Uterus (tissue), 4 donors: Measurements from ENCODE around the gene AHI1. TPM values are rescaled to one million over a fixed set of nuclear protein-coding genes. Genes with fewer than 3 reads are reported as not detected.

Source experiments
- DNase-seq, 2 donors: peaks; one replicate each; pipeline ENCODE4 v3.0.0-alpha.2; 2019 to 2020
- H3K27ac ChIP-seq, 2 donors: fragments of 200-600 bp; sonication (generic); 1 replicate in 1 of 2; 2 replicates in 1 of 2; pipeline ENCODE4 v1.5.1; 2016 to 2018
- H3K27me3 ChIP-seq, 2 donors: fragments of 200-600 bp; sonication (generic); one replicate each; pipeline ENCODE4 v1.5.1; 2018 to 2019; ENCODE audit warnings: control low read depth in 1 of 2
- H3K36me3 ChIP-seq, 2 donors: fragments of 200-600 bp; sonication (generic); one replicate each; pipeline ENCODE4 v1.5.1; 2019; ENCODE audit warnings: control low read depth in 1 of 2
- H3K4me1 ChIP-seq, 2 donors: fragments of 200-600 bp; sonication (generic); one replicate each; pipeline ENCODE4 v1.5.1; 2018 to 2019; ENCODE audit warnings: control low read depth in 1 of 2
- H3K4me3 ChIP-seq, 2 donors: fragments of 200-600 bp; sonication (generic); 1 replicate in 1 of 2; 2 replicates in 1 of 2; pipeline ENCODE4 v1.5.1; 2018 to 2019; ENCODE audit warnings: mild to moderate bottlenecking in 1 of 2
- H3K9me3 ChIP-seq, 2 donors: fragments of 200-600 bp; sonication (generic); one replicate each; pipeline ENCODE4 v1.5.1; 2019; ENCODE audit warnings: control low read depth in 1 of 2
- POLR2A ChIP-seq, 2 donors: fragments of 450-650 bp; IDR thresholded peaks; one replicate each; pipeline ENCODE4 v1.6.1; 2016; ENCODE audit warnings: antibody characterized with exemption in 2 of 2, mild to moderate bottlenecking in 1 of 2, moderate library complexity in 1 of 2
- intact Hi-C: fragments of 100-400 bp; cut with DNase I; formaldehyde crosslinking; loops from one replicate; pipeline ENCODE4 v1.15.1; 2023; ENCODE audit warnings: low total_unique reads
- total RNA-seq, 4 donors: library from RNA; depleted of rRNA in 3 of 4; stranded (reverse); fragments of >200 nt in 3 of 4; gene quantifications; one replicate each; pipeline versions ENCODE4 v1.1.0 to v1.2.4, GENCODE V29; 2014 to 2023
- TF ChIP-seq, protein P1 (sequence below), 4 experiments: fragments of 200-600 bp in 2 of 4; fragments of 450-650 bp in 2 of 4; sonication (generic) in 2 of 4; IDR thresholded peaks; one replicate each; pipeline ENCODE4 v1.5.1; 2016 to 2019; ENCODE audit warnings: antibody characterized with exemption in 4 of 4, mild to moderate bottlenecking in 2 of 4, moderate library complexity in 1 of 4
- donor health status: DM: yes; HTN: yes; CAD: no.

The AHI1 gene
- total RNA-seq, 4 donors from 2014 or later, result 43.5 to 85.1 (median 47.3) TPM

DNA sequence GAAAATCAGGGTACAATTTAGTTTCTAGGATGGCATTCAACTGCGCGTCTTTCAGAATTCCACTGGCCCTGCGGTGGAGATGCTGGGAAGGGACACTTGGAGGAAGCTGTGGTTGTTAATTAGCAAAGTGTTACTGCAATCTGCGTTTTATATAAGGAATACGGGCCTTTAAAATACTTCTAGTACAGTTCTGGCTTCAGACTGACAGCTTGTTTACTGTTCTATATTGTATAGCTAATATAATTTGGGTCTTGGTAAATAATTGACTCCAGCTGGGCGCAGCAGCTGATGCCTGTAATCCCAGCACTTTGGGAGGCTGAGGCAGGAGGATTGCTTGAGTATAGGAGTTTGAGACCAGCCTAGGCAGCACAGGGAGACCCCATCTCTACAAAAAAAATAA is 252.7 kb downstream of the AHI1 start:
- H3K4me3 ChIP-seq, result no peak overlapping the region
- no peaks in the 10 kb centered on the region for H3K27me3 ChIP-seq
- DNase-seq, result no peak
- no peaks in the 10 kb centered on the region for H3K4me1 ChIP-seq
- H3K36me3 ChIP-seq, result no peaks in the 10 kb centered on the region
- H3K9me3 ChIP-seq, result no peaks in the 10 kb centered on the region
- H3K27ac ChIP-seq, result no peak overlapping the region
- TF ChIP-seq POLR2A (IDR thresholded peaks at IDR 0.05), result no peak
- TF ChIP-seq, protein P1, sequence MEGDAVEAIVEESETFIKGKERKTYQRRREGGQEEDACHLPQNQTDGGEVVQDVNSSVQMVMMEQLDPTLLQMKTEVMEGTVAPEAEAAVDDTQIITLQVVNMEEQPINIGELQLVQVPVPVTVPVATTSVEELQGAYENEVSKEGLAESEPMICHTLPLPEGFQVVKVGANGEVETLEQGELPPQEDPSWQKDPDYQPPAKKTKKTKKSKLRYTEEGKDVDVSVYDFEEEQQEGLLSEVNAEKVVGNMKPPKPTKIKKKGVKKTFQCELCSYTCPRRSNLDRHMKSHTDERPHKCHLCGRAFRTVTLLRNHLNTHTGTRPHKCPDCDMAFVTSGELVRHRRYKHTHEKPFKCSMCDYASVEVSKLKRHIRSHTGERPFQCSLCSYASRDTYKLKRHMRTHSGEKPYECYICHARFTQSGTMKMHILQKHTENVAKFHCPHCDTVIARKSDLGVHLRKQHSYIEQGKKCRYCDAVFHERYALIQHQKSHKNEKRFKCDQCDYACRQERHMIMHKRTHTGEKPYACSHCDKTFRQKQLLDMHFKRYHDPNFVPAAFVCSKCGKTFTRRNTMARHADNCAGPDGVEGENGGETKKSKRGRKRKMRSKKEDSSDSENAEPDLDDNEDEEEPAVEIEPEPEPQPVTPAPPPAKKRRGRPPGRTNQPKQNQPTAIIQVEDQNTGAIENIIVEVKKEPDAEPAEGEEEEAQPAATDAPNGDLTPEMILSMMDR (IDR thresholded peaks at IDR 0.05), result no peak
- intact Hi-C loops, result no loop called here

DNA sequence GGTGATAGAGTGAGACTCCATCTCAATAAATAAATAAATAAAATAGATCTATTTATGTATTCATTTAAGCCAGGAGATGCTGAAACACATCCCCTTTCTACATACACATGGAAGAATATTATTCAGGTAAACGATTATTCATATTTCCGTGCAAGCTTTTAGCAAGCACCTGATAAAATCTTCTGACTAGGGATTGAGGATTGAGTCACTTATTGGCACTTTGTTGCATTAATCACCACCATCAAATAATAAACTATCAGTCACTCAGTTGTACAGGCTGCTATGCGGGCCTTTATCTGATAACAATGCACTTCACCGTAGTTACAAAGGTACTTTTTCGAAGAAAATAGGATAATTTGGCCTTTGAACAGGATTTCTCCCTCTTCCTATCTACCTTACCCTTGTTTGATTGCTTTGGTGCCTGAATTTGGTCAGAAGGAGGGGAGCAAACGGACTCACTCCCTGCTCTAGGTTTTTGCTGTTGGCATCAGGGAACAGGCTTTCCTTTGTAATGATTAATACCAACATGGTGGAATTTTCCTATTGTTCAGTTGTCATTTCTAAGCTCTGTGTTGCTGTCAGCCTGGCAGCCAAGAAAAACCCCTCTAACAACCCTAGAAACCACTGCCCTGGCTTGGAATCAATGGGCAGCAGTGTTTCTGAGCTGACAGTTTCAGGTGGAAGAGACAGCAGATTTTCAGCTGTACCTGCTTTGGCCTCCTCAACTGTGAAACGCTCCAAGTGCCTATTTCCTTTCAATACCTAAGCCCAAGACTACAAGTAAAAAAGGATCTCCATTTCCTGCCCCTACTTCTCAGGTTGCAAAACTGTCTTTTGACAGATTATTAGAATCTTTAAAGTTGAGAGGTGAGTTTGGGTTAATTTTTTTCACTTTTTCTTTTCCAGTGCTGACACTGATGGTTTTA is 253.4 kb downstream of the AHI1 start:
- H3K36me3 ChIP-seq, result no peaks in the 10 kb centered on the region
- no peaks in the 10 kb centered on the region for H3K9me3 ChIP-seq
- H3K27ac ChIP-seq, result no peak overlapping the region
- no peak for DNase-seq
- intact Hi-C loops, result no loop called here
- H3K4me1 ChIP-seq, result no peaks in the 10 kb centered on the region
- H3K27me3 ChIP-seq, result no peaks in the 10 kb centered on the region
- H3K4me3 ChIP-seq, result no peak overlapping the region
- TF ChIP-seq POLR2A (IDR thresholded peaks at IDR 0.05), result no peak
- TF ChIP-seq, protein P1 (IDR thresholded peaks at IDR 0.05), result no peak

DNA sequence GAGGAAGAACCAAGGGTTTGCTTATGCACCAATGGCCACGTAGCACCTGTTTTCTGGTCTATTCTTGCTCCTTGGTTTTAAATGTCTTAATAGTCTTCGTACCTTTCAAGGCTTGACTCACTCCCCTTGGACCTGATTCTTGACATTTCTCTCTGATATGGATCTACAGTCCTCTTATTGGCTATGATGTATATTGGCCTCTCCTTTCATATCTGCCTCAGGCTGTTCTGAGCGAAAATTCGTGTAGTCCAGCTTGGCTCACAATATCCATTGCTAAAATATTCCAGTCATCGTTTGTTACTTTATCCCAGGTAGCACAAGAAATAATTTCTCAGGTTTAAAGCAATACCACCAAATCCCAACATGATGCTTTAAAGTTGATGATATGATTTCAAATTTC is 256.8 kb downstream of the AHI1 start:
- Histone ChIP-seq H3K4me1 (no peaks in the 10 kb centered on the region), H3K27me3 (no peaks in the 10 kb centered on the region), H3K9me3 (no peaks in the 10 kb centered on the region), H3K36me3 (no peaks in the 10 kb centered on the region), H3K27ac (no peak overlapping the region), H3K4me3 (no peak overlapping the region)
- no peak for TF ChIP-seq POLR2A (IDR thresholded peaks at IDR 0.05)
- TF ChIP-seq, protein P1 (IDR thresholded peaks at IDR 0.05), result no peak
- DNase-seq, result no peak
- intact Hi-C loops, result no loop called here

DNA sequence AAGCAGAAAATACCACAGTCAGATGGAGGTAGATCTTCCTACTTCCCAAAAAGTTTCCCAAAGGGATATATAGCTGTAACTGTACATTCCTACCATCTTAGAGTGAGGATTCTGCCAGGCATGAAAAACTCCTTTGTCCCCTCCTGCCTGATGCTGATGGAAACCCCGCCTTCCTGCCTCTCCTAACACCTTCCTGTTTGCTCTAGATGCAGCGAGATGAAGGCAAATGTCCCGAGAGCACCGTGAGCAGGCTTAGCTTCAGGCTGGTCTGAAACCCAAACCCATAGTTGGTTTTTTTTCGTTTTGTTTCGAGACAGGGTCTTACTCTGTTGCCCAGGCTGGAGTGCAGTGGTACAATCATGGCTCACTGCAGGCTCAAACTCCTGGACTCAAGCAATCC is 260.8 kb downstream of the AHI1 start:
- no peaks in the 10 kb centered on the region for H3K27me3 ChIP-seq
- intact Hi-C loops, result no loop called here
- no peak overlapping the region for H3K27ac ChIP-seq
- DNase-seq, result no peak
- H3K9me3 ChIP-seq, result no peaks in the 10 kb centered on the region
- no peaks in the 10 kb centered on the region for H3K36me3 ChIP-seq
- no peak for TF ChIP-seq POLR2A (IDR thresholded peaks at IDR 0.05)
- TF ChIP-seq, protein P1 (IDR thresholded peaks at IDR 0.05), result no peak
- H3K4me1 ChIP-seq, result no peaks in the 10 kb centered on the region
- H3K4me3 ChIP-seq, result no peak overlapping the region

DNA sequence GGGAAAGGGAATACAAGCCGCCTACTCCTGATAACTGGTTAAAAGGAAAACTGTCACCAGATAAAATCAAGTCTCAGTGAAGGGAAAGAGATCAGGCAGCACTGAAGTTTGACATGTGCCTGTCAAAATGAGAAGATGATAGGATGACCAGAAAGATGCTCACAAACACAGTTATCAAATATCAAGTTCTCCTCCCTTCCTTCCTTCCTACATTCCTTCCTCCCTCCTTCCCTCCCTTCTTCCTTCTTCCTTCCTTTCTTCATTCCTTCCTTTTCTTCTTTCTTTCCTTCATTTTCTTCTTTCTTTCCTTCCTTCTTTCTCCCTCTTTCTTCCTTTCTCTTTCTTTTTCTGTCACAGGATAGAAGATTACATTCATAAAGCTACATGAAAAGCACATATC is 261.2 kb downstream of the AHI1 start:
- intact Hi-C loops, result no loop called here
- H3K9me3 ChIP-seq, result no peaks in the 10 kb centered on the region
- H3K27me3 ChIP-seq, result no peaks in the 10 kb centered on the region
- TF ChIP-seq POLR2A (IDR thresholded peaks at IDR 0.05), result no peak
- TF ChIP-seq, protein P1 (IDR thresholded peaks at IDR 0.05), result no peak
- no peak overlapping the region for H3K4me3 ChIP-seq
- no peaks in the 10 kb centered on the region for H3K4me1 ChIP-seq
- no peak for DNase-seq
- H3K27ac ChIP-seq, result no peak overlapping the region
- H3K36me3 ChIP-seq, result no peaks in the 10 kb centered on the region
